Erythroblast (primary cell): ENCODE measurements around the gene PAM16.
"Not testable (repeated sequence)": the region's sequence is repeated elsewhere in the genome, so short reads cannot be mapped to it uniquely, and the experiment has no call there.

Source experiments
- DNase-seq, 2 experiments: peaks; one replicate each; lab custom pipeline; 2025; lab: John Stamatoyannopoulos, UW
- GATA1 ChIP-seq: IDR thresholded peaks from 2 replicates; pipeline ENCODE4 v1.6.1; 2011; ENCODE audit warnings: low read depth, mild to moderate bottlenecking, control low read depth, low read length, moderate library complexity
- POLR2A ChIP-seq: IDR thresholded peaks from 2 replicates; pipeline ENCODE4 v1.6.1; 2011; ENCODE audit warnings: mild to moderate bottlenecking, low read length

The PAM16 gene

GRCh38 chr16:4350787-4351659, at the start of gene PAM16:
TSS of gene PAM16 (minus strand) at chr16:4351321. CDS start at chr16:4351234, 87 bp downstream.
- DNase-seq: peak; percentile 96 to 97
- no peak for TF ChIP-seq GATA1
- TF ChIP-seq POLR2A: peak; percentile 52

- no peak for DNase-seq
- TF ChIP-seq GATA1 (no peak), POLR2A (no peak)
Measured at GRCh38 chr16:4399001-4399730, 48.0 kb upstream of the PAM16 start.

GRCh38 chr16:4395055-4395726, 44.1 kb upstream of the PAM16 start:
- no peak for DNase-seq
- TF ChIP-seq POLR2A: no peak

- not testable (repeated sequence) for DNase-seq
Measured at GRCh38 chr16:4393850-4394249, 42.7 kb upstream of the PAM16 start.

GRCh38 chr16:4393240-4393600, 42.1 kb upstream of the PAM16 start:
- TF ChIP-seq GATA1 (no peak), POLR2A (no peak)
- no peak for DNase-seq

- TF ChIP-seq POLR2A (no peak), GATA1 (no peak)
- DNase-seq: no peak
Measured at GRCh38 chr16:4392382-4393239, 41.5 kb upstream of the PAM16 start.

- TF ChIP-seq POLR2A: no peak
- DNase-seq: no peak
Measured at GRCh38 chr16:4391631-4392381, 40.7 kb upstream of the PAM16 start.

GRCh38 chr16:4390266-4391260, 39.4 kb upstream of the PAM16 start:
- TF ChIP-seq GATA1: no peak
- TF ChIP-seq POLR2A: no peak
- no peak for DNase-seq

- TF ChIP-seq POLR2A (no peak), GATA1 (no peak)
- no peak for DNase-seq
Measured at GRCh38 chr16:4389051-4389955, 38.2 kb upstream of the PAM16 start.

- no peak for TF ChIP-seq GATA1
- TF ChIP-seq POLR2A: no peak
- no peak for DNase-seq
Measured at GRCh38 chr16:4388271-4389021, 37.3 kb upstream of the PAM16 start.
